AG04449 (cell line): ENCODE results near the gene FAT1.

Experiments
- CTCF ChIA-PET: fragments of 350-600 bp; formaldehyde crosslinking; extraction: SDS; loops from one replicate; lab custom pipeline; 2021; ENCODE audit warnings: antibody characterized with exemption; lab: Yijun Ruan, JAX
- POLR2A ChIA-PET: fragments of 400-600, 350-600 bp; formaldehyde crosslinking; extraction: SDS; loops from one replicate; lab custom pipeline; 2020; ENCODE audit warnings: antibody characterized with exemption, inconsistent platforms; lab: Yijun Ruan, JAX
- DNase-seq: peaks from one replicate; pipeline ENCODE4 v3.0.0-alpha.2; 2010; ENCODE audit warnings: low read depth, low spot score
- H3K4me3 ChIP-seq: 2 replicates; pipeline ENCODE4 v1.5.1; 2011; ENCODE audit warnings: low read depth, mild to moderate bottlenecking, control low read depth, low read length
- CTCF ChIP-seq: IDR thresholded peaks from one replicate; pipeline ENCODE4 v1.5.1; 2011; ENCODE audit warnings: mild to moderate bottlenecking, moderate library complexity, low read length, control low read depth, inconsistent platforms; ENCODE audit not compliant: insufficient read depth; ENCODE audit errors: missing control alignments

FAT1 gene

GRCh38 chr4:186543206-186543605 is 180.4 kb downstream of the FAT1 start:
- H3K4me3 ChIP-seq = no peak overlapping the region
- ChIA-PET CTCF (no interaction called here), POLR2A (no interaction called here)
- no peak for DNase-seq
- TF ChIP-seq CTCF = no peak

- POLR2A ChIA-PET = no interaction called here
Observed at GRCh38 chr4:186541801-186542200, 181.9 kb downstream of the FAT1 start.

GRCh38 chr4:186537843-186538521 is 185.7 kb downstream of the FAT1 start:
- H3K4me3 ChIP-seq = no peak overlapping the region
- TF ChIP-seq CTCF = no peak
- no peak for DNase-seq
- ChIA-PET POLR2A (no interaction called here), CTCF (no interaction called here)

More at GRCh38 chr4:186541801-186542200, 181.9 kb downstream of the FAT1 start:
- TF ChIP-seq CTCF = no peak
- no peak for DNase-seq
- H3K4me3 ChIP-seq = no peak overlapping the region
- CTCF ChIA-PET = no interaction called here
